HepG2 (cell line): ENCODE measurements around the gene TLE1. TPM values are rescaled to one million over a fixed set of nuclear protein-coding genes. Genes with fewer than 3 reads are reported as not detected.

Experiments
- ARNTL ChIP-seq: sonication (generic); formaldehyde crosslinking; IDR thresholded peaks from 2 replicates; pipeline ENCODE4 v1.4.0; 2020; ENCODE audit warnings: mild to moderate bottlenecking, missing genetic modification reagents
- DRAP1 ChIP-seq: IDR thresholded peaks from 2 replicates; pipeline ENCODE4 v1.6.1; 2016; ENCODE audit warnings: missing genetic modification reagents, missing compliant biosample characterization
- ERF ChIP-seq: IDR thresholded peaks from 2 replicates; pipeline ENCODE4 v1.6.1; 2018; ENCODE audit warnings: missing biosample characterization, missing genetic modification reagents
- FOXP1 ChIP-seq, 2 experiments: fragments of 450-650 bp in 1 of 2; IDR thresholded peaks; 2 replicates each; pipeline ENCODE4 v1.6.1; 2017 to 2018; ENCODE audit warnings: antibody characterized with exemption in 1 of 2
- GATAD2A ChIP-seq: IDR thresholded peaks from 2 replicates; pipeline ENCODE4 v1.6.1; 2016
- GFI1 ChIP-seq: sonication (generic); formaldehyde crosslinking; IDR thresholded peaks from 2 replicates; pipeline ENCODE4 v1.5.0; 2020; ENCODE audit warnings: missing genetic modification reagents, mild to moderate bottlenecking, borderline replicate concordance
- HDAC2 ChIP-seq: sonication (generic); formaldehyde crosslinking; IDR thresholded peaks from 2 replicates; pipeline ENCODE4 v1.4.0; 2020; ENCODE audit warnings: missing genetic modification reagents
- HNRNPLL ChIP-seq: fragments of 200-400 bp; formaldehyde crosslinking; IDR thresholded peaks from 2 replicates; pipeline ENCODE4 v1.6.1; 2017; ENCODE audit warnings: mild to moderate bottlenecking, low read depth, low read length; ENCODE audit not compliant: poor library complexity, severe bottlenecking
- KLF6 ChIP-seq: IDR thresholded peaks from 2 replicates; pipeline ENCODE4 v1.8.0; 2016; ENCODE audit warnings: missing biosample characterization, missing genetic modification reagents
- NCOA1 ChIP-seq: sonication (generic); formaldehyde crosslinking; IDR thresholded peaks from 2 replicates; pipeline ENCODE4 v1.9.0; 2021; ENCODE audit warnings: missing genetic modification reagents
- NR2F6 ChIP-seq, 2 experiments: IDR thresholded peaks; 2 replicates each; pipeline ENCODE4 v1.6.1; 2016; ENCODE audit warnings: antibody characterized with exemption in 1 of 2, mild to moderate bottlenecking in 1 of 2
- PHB2 ChIP-seq: fragments of 450-650 bp; IDR thresholded peaks from 2 replicates; pipeline ENCODE4 v1.6.1; 2018; ENCODE audit not compliant: partially characterized antibody
- RXRB ChIP-seq: IDR thresholded peaks from 2 replicates; pipeline ENCODE4 v1.6.1; 2016; ENCODE audit warnings: borderline replicate concordance, missing genetic modification reagents, missing compliant biosample characterization
- ZBTB20 ChIP-seq: sonication (generic); formaldehyde crosslinking; IDR thresholded peaks from 2 replicates; pipeline ENCODE4 v1.8.1; 2023; ENCODE audit warnings: missing genetic modification reagents, low read depth, mild to moderate bottlenecking, borderline replicate concordance
- ZNF121 ChIP-seq: sonication (generic); formaldehyde crosslinking; IDR thresholded peaks from 2 replicates; pipeline ENCODE4 v1.5.0; 2020; ENCODE audit warnings: mild to moderate bottlenecking, missing genetic modification reagents
- ZNF670 ChIP-seq: sonication (generic); formaldehyde crosslinking; IDR thresholded peaks from 2 replicates; pipeline ENCODE4 v1.8.0; 2022; ENCODE audit warnings: mild to moderate bottlenecking, missing genetic modification reagents, borderline replicate concordance
- ZNF703 ChIP-seq: sonication (generic); formaldehyde crosslinking; IDR thresholded peaks from 2 replicates; pipeline ENCODE4 v1.5.1; 2020; ENCODE audit warnings: missing genetic modification reagents, mild to moderate bottlenecking, moderate library complexity, borderline replicate concordance
- polyA plus RNA-seq, 8 experiments: library from polyadenylated mRNA; depleted of rRNA in 3 of 8; stranded (reverse) in 7 of 8; unstranded in 1 of 8; fragments of >200 nt; fragmentation: Illumina TruSeq in 4 of 8; extraction: Trizol in 4 of 8; gene quantifications; 2 replicates each; pipeline versions ENCODE4 v1.2.1 to v1.2.3, GENCODE V29; 2011 to 2016; ENCODE audit warnings: low read depth in 4 of 8, missing spikeins in 1 of 8, mixed read lengths in 1 of 8; ENCODE audit not compliant: insufficient read depth in 1 of 8
- total RNA-seq, 5 experiments: library from RNA; depleted of rRNA; stranded (reverse); fragments of >200 nt; fragmentation: Illumina TruSeq; extraction: Trizol; gene quantifications; 2 replicates each; pipeline ENCODE4 v1.2.3, GENCODE V29; 2016; ENCODE audit warnings: low read depth in 1 of 5
- TF ChIP-seq, protein P1 (sequence below): sonication (generic); formaldehyde crosslinking; IDR thresholded peaks from 2 replicates; pipeline ENCODE4 v1.4.0; 2020; ENCODE audit warnings: missing genetic modification reagents, borderline replicate concordance

TLE1 gene
- total and polyA plus RNA-seq, 2 of the 13 experiments (the other 11 are each of a cell fraction or from before 2014, with no cell fraction given): 35.9 to 109 TPM

DNA sequence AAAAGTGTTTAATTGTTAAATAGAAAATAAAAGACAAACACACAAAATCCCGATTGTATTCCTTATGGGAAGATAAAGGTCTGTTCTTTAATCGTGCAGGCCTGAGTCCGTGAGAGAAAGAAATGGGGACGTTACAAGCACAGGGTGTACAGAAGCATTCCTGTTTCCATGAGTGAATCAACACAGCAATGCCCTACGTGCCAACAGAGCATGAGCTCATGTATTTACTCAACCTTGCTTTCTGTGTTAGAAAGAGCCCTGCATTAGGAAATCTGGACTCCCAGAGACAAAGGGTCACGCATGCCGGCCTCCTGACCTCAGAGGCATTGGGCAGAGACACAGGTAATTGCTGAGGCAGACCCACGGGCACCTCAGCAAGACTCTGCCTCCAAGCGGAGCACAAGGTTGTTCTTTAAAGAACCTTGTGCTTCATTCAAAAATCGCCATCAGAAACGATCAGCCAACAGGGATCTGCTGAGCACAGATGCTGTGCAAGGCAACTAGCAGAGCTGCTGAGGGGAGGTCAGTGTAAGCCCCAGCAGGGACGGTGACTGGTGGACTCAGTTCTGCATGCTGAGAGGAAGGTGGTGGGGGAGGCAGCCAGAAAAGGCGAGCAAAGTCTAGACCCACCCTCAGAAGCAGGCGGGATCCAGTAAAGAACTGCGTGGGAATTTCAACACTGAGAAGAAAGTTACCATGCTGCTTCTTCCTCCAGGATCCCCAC, 101.0 kb downstream of the TLE1 start (continued):
- no peak for TF ChIP-seq PHB2
- TF ChIP-seq GFI1 (CRISPR knock-in tag): peak; percentile 93
- peak; percentile 98 for TF ChIP-seq HDAC2 (CRISPR knock-in tag)
- peak; percentile 97 for TF ChIP-seq RXRB (CRISPR knock-in tag)
- peak; percentile 69 for TF ChIP-seq FOXP1 (IDR thresholded peaks at IDR 0.05)
- peak; percentile 98 for TF ChIP-seq FOXP1 (CRISPR knock-in tag; IDR thresholded peaks at IDR 0.05)
- TF ChIP-seq HNRNPLL: no peak
- TF ChIP-seq ZNF703 (CRISPR knock-in tag): no peak; the same call in 1 of the 2 replicates
- peak; percentile 99 for TF ChIP-seq NR2F6 (IDR thresholded peaks at IDR 0.05)
- peak; percentile 99 for TF ChIP-seq NR2F6 (CRISPR knock-in tag; IDR thresholded peaks at IDR 0.05)
- peak; percentile 71 for TF ChIP-seq ERF (CRISPR knock-in tag)
- TF ChIP-seq ARNTL: peak; percentile 91
- peak; percentile 81; the same call in 1 of the 2 replicates for TF ChIP-seq NCOA1
- peak; percentile 98 for TF ChIP-seq GATAD2A (CRISPR knock-in tag)
- TF ChIP-seq ZNF121 (CRISPR knock-in tag): 0 out of 2 replicates have a peak, but pooled peaks have one; percentile 32
- TF ChIP-seq, protein P1, sequence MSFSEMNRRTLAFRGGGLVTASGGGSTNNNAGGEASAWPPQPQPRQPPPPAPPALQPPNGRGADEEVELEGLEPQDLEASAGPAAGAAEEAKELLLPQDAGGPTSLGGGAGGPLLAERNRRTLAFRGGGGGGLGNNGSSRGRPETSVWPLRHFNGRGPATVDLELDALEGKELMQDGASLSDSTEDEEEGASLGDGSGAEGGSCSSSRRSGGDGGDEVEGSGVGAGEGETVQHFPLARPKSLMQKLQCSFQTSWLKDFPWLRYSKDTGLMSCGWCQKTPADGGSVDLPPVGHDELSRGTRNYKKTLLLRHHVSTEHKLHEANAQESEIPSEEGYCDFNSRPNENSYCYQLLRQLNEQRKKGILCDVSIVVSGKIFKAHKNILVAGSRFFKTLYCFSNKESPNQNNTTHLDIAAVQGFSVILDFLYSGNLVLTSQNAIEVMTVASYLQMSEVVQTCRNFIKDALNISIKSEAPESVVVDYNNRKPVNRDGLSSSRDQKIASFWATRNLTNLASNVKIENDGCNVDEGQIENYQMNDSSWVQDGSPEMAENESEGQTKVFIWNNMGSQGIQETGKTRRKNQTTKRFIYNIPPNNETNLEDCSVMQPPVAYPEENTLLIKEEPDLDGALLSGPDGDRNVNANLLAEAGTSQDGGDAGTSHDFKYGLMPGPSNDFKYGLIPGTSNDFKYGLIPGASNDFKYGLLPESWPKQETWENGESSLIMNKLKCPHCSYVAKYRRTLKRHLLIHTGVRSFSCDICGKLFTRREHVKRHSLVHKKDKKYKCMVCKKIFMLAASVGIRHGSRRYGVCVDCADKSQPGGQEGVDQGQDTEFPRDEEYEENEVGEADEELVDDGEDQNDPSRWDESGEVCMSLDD (CRISPR knock-in tag): no peak
- TF ChIP-seq ZBTB20 (CRISPR knock-in tag): peak; percentile 36; the same call in 1 of the 2 replicates
- peak; percentile 51; the same call in 1 of the 2 replicates for TF ChIP-seq ZNF670 (CRISPR knock-in tag)
- peak; percentile 46; the same call in 1 of the 2 replicates for TF ChIP-seq KLF6 (CRISPR knock-in tag)
- peak; percentile 63 for TF ChIP-seq DRAP1 (CRISPR knock-in tag)
